GM19351 (cell line): ENCODE measurements around the gene HAND1.

Experiments used
- ATAC-seq: cut with Tn5 transposase; IDR thresholded peaks from one replicate; pipeline ENCODE4 v1.9.1; 2021; ENCODE audit warnings: mild to moderate bottlenecking, moderate library complexity; ENCODE audit not compliant: unreplicated experiment

Gene HAND1

DNA sequence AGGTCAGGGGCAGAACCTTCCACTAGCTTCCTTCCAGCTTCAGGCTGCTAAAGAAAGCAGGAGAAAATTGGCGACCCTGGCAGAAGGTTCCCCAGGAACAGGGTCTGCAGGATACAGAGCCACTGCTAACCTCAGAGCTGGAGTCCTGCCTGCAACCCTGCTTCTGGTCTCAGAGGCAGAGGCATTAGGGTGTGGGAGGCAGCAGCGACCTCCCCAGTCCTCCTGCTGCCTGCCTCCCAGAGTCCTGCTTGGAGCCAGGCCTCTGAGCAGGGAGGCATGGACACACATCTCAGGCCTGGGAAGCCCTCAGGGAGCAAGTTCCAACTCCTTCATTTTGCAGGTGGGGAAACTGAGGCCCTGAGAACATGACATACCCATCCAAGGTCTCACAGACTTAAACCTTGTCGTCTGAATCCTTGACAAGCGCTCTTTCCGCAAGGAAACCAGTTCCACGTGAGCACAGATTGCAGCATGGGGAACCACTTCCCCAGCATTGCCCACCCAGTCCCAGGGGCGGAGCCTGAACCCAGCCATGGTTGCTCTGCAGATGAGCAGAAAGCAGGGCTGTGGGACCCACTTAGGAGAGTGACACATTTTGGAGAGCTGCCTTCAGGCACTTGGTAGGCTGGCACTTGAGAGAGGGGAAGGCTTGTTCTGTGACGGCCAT is 28.2 kb upstream of the HAND1 start:
- ATAC-seq = no peak

DNA sequence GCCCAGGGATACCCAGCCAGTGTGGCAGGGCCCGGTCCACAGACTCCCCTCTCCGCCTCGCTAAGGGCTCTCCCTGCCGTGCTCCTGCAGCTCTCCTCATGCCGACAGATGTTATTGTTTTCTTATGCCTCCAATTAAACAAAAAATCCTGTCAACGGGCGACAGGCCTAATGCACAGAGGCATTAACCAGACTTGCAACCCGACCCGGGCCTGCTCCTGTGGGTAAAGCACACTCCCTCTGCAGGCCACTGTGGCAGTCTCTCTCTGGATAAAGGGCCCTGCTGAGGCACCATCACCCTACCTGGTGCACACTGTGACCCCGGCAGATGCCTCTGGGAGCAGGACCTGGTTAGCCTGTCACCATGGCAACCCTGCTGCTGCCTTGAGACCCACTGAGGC is 27.5 kb upstream of the HAND1 start:
- no peak for ATAC-seq

DNA sequence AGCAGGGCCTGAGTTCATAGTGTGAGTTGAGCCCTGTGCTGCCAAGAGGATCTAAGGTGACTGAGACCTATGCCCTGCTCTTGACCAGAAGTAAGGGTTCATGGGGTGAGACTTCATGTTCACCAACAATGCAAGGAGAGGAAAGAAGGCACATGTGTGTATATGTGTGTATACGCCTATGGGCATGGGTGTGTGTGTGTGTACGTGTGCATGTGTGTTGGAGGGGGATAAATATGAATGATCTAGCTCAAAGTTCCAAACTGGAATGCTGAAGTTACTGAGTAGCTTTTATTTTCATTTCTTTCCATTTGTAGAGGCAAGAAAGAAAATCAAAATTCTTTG is 25.6 kb upstream of the HAND1 start:
- ATAC-seq = no peak

DNA sequence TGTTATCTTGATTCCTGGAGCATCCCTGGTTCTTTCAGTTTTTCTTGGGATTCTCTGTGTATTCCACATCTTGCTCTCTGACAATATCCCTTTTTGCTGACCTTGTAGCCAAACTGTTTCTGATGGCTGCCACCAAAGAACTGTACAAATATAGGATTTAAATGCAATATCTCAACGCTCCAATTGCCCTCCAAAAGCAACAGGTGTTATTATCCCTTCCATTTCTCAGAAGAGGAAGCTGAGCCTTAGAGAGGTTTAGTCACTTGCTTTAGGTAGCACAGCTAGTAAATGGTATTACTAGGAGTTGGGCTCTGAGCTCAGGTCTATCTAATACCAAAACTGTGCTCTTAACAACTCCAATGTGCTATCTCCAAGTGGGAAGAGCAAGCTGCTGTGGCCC is 24.2 kb upstream of the HAND1 start:
- ATAC-seq = no peak

DNA sequence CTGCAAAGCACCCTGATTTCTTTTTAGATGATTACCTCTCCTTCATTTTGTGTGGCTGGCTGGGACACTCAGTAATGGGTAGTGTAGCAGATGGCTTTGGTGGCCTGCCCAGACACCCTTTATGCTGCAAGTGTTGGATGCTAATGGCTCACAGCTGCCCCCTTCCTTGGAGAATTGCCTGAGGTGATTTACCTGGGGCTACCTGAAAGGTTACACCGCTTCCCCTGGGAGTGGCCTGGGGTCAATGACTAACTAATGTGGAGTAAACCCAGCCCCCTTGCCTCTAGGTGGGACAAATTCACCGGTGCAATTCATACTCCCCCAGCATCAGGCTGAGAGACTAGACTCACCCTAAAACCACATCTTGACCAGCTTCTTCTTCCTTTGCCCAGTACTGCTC is 23.5 kb upstream of the HAND1 start:
- no peak for ATAC-seq

DNA sequence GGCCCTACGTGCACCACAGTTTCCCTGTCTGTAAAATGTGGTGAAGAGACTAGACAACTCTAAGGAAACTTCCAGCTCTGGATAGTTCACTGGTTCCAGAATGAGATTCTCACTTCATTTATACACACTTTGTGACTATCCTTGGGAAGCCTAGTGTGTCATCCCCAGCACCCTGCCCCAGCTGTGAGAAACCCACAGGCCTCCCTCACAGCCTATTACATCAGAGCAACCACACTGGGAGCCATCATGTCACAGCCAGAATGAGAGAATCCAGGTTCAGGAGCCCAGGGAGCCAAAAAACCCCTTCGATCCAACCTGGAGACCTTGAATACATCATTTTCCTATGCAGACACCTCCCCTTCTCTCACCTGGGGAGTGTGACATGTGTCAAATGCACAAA is 21.0 kb upstream of the HAND1 start:
- no peak for ATAC-seq

DNA sequence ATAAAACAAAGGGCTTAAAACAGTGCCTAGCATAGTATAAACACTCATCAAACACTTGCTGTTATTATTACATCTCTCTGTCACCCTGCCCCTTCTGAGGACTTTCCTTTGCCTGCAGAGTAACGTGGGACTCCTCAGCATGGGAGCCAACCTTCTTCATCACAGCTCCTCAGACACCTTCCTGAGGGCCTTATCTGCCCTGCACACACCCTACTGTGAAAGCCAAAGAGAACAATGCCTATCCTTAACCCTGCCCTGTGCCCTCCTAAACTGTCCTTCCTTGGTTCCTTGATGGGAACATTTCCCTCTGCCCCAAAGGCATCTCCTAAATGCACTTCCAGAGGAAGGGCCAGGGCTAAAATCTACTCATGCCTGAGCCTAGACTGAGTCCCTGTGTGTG is 20.6 kb upstream of the HAND1 start:
- no peak for ATAC-seq

DNA sequence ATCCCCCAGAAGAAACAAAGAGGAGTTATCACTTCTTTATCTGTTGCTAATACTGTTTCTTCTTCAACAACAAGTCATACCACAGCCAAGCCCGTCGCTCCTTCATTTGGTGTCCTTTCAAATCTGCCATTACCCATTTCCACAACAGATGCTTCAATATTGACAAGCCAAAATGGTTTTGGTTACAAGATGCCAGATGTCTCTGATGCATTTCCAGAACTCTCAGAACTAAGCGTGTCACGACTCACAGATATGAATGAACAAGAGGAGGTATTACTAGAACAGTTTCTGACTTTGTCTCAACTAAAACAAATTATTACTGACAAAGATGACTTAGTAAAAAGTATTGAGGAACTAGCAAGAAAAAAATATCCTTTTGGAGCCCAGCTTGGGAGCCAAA is 16.0 kb upstream of the HAND1 start:
- no peak for ATAC-seq

DNA sequence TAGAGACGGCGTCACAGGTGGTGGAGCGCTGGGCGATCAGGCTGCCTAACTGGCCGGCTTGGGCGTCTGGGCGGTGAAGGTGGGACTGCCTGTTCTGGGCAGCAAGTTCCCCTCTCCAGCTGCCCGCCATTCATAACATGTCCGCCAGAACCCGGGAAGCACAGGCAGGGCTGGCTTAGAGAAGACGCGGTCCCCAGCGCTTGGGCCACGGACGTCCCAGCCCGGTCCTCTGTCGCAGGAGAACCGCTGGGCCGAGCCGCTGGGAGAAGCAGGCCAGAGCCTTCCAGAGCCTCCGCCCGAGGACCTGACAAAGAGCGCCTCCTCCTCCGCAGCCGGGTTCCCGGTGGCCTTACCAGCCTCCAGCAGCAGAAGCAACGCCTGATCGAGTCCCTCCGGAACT is 15.2 kb upstream of the HAND1 start:
- no peak for ATAC-seq

DNA sequence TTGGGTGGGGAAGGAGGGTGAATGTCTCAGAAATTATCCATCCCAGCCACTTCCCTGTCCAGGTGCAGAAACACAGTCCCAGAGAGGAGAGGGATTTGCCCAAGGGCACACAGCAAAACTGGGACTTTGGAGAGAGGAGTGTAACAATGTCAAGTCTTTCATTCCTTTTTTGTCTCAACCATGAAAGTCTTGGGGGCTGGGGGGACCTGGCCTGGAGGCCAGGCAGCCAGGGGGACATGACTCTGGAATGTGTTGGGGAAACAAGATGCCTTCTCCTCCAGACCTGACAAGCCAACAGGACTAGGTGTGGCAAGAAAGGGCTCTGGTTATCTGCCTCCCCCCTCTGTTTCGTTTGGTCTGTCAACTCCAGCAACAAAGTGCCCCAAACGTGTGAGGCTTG is 13.9 kb upstream of the HAND1 start:
- no peak for ATAC-seq

DNA sequence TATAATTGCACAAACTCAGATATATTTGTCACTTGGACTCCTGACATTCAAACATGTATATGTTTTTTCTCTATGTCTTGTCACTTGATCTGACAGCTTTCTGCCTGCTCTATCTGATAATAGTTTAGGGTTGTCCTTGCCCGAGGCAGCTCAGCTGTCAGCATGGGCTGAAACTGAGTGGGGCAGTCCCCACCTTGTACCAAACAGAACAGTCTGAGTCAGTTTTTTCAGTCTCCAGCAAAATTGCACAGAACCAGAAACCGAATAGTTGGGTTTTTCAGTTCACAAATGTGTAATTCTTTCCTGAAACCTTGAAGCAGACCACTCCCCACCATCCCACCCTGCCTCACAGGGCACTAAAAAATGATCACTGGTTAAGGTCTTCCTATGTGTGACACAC is 9.5 kb upstream of the HAND1 start:
- peak; percentile 98 for ATAC-seq

DNA sequence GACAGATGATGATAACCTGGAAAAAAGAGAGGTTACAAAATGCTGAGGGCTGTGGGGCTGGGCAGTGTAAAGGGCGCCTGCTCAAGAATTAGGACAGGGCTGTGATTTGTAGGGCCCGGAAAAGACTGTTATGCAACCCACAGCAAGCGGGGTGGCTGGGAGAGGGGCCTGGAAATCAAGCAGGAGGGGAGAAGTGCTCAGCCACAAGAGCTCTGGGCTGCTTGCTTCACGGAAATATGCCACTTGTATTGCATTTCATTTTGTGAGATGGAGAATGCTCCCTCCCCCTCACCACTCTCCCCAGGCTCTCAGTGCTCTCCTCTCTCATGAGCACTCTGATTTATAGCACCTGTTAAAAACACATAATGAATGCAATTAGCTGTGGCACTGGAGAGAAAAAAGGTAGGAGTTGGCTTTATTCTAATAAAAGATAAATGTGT is 8.4 kb upstream of the HAND1 start:
- ATAC-seq = no peak

DNA sequence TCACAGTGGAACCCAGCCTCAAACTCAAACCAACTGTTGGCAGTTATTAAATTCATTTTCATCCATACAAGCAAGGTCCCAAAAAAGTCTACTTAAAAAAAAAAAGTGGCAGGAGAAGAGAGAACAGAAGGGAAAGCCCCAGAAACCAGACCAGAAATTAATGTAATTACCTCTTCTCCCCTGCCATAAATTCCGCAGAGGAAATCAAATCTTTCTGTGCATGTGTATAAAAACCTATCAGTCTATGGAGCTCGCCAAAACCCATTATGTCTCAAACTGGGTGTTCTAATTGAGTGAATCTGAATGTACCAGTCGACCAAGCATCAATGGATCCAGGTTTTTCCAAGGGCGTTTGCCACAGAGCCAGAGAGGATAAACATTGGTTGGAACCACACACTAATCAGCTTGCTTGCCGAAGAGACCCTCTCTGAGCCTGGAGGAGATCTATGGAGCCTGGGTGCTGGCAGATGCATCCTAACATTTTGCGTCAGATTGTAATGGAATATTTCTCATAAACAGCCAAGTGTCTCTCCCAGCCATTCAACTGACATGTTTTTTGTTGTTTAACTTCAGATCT is 7.9 kb upstream of the HAND1 start:
- ATAC-seq = no peak

DNA sequence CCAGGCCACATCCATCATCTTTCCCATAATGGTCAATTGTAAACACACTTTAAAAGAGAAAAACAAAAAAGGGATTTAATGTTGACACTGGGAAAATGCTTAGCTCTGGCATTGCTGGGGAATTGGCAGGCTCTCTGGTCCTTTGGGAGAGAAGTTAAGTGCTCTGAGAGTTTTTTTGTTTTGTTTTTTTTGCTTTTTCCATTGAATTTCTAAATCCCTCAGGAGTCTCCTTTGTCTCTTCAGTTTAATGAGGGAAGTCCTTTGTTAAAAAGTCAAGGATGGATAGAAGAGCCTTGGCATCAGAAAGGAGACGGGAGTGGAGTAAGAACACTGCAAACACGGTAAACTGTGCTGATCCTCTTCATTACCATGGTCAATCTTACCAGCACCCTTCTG is 7.1 kb upstream of the HAND1 start:
- no peak for ATAC-seq

DNA sequence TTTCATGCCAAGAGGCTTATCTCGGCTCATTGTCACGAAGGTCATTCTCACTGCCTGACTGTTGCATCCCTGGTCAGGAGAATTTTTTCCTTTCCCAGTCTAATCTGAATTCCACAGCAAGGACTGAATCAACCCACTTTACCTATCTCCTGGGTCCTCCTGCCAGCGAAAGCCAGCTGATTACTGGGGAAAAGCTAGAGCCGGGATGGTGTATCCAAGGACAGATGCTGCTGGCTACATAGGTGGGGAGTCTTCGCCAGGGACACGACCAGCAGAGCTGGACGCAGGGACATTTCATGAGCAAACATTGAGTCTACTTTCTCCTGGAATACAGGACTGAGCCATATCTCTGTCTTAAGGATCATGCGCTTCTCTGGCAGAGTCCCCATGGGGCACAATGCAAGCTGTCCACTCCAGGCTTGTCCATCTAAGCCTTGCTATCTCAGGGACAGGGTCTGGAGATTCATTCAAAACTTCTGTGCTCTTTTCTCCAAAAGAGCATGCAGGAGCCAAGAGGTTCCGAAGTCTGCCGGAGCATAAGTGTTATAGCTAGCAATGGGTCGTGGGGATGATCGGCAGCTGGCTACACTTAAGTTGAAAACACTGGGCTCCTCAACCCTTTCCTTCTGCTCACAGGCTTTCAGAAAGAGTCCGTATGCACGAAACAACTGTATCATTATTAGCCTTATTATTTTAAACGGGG is 6.5 kb upstream of the HAND1 start:
- ATAC-seq = no peak

DNA sequence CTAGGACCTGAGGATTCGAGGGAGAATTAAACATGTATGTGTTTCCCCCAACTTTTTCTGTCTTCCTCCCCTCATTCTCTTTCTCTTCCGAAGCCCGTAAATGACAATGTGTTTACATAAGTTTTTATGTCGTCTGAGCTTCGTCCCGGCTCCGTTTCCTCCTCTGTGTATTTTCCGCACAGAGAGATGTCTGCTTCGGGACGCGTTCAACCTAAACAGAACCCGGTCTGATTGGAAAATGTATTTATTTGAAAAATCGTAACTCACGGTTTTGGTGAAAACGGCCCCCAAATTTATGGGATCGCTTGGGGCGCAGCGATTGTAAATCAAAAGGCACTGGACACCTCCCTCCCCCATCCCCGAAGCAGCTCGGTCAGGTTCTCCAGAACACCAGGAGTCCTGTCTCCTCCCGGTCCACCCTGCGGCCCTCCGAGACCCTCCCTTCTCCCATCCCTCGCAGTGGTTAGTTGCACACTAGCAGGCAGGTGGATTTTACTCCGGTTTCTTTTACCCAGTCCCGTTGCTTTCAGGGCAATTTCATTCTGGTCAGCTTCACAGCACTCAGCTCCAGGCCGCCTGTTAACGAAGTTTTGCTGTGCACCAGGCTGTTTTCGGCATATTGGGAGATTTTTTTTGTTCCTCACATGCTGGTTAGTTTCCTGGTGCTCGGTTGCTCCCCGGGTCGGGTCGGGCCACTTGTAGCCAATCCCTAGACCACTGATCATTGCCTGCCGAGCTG is 5.8 kb upstream of the HAND1 start:
- ATAC-seq = no peak

DNA sequence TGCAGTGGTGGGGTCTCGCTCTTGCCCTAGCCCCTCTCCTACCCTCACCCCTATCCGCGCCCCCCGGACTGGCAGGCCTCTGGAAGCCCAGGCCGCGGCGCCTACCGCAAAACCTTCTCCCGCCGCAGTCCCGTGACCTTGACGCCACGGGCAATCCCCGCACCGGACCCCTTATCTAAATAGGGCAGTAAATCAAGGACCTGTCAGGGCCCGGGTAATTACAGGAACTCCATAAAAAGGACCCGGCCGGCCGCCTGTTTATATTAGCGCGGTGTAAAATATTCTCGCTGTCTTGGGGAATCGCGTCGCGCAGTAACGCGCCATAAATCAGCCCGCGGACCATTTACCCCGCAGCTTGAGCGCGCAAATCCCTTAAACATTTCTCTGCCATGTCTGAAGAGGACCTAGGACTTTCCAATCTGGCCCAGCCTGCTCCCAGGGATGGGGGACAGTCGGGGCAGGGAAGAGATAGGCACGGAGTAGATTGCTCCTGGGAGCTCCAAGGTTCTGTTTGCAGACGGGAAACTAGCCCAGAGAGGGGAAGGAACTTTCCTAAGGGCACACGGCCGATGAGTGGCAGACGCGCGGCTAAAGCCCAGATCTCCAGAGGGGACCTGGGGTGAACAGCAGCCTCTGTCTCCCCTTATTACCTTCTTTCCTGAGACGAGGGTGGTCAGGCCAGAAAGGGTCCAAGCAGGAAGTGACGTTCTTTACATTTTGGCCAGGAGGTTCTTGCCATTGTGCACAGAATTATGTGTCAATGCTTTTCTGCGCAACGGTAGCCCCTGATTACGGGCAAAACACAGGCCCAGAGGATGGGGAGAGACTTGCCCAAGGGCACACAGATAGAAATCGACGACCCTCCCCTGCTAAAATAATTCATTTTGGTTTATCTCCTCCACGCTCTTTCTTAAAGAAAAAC is 4.8 kb upstream of the HAND1 start:
- ATAC-seq = no peak

DNA sequence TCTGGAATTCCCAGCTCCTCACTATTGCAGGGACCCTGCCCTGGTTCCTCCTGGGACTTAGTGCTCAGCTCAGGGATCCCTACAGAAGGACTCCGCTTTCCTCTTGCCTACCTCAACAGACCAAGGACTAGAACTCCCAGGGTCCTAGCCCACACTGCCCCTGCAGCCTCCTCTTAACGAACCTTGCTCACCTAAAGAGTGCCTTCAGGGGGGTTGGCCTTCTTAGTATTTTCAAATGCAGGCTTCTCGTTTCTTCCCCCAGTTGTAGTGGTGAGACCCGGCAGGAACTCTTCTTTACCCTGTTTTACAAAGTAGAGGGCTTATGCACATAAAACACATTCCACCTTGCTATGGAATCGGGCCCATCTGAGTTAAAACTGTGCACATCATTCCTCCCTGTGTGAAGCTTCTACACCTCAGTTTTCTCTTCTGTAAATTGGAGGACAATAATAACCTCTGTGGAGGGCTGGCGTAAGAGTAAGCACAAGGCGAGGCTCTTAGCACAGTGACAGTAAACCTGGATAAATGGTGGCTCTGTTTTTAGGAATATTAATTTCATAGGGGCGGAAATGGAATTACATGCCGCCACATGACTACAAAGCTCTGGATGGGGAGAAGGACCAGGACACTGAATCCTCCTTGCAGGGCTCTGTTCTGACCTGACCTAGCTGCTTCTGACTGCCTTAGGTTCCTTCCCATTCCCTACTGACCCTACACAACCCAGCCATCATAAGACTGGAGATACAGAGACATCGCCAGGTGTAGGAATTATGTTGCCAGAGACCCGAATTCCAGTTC is 3.8 kb upstream of the HAND1 start:
- ATAC-seq = no peak

DNA sequence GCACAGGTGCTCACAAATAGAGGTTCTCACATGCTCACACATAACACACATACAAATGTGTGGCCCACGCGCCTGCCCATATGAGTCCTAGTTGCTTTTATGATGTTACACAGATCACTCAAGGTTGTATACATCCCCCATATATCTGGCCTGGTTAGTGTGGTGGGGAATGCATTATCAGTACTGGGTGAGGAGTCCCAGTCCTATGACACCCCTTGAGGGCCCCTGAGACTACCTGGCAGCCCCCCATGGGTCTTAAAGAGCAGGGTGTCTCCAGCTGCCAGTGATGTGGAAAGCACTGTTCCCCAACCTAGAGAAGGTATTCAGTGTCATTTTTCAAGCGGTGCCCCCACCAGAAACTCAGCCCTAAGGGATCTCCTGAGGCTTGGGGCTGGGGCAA is 2.8 kb upstream of the HAND1 start:
- no peak for ATAC-seq
